Endothelial cell of umbilical vein (primary cell): ENCODE data around the gene H2BK1. TPM values are rescaled to one million over a fixed set of nuclear protein-coding genes. Genes with fewer than 3 reads are reported as not detected.

Experiments
- BruUV-seq: library from RNA; stranded (reverse); fragments of 400-500 nt; replicated peaks from 2 replicates; lab custom pipeline; 2021; lab: Mats Ljungman, UMichigan
- CTCF ChIA-PET: fragments of 300-600, 350-600 bp; sonication (Branson Sonifier 250); formaldehyde crosslinking; loops from one replicate; lab custom pipeline; 2021; ENCODE audit warnings: antibody characterized with exemption, inconsistent platforms; lab: Charles Lee
- POLR2A ChIA-PET: fragments of 300-600, 350-600 bp; sonication (Branson Sonifier 250); formaldehyde crosslinking; loops from one replicate; lab custom pipeline; 2021; ENCODE audit warnings: antibody characterized with exemption, inconsistent platforms; lab: Charles Lee
- DNase-seq: peaks from one replicate; pipeline ENCODE4 v3.0.0-alpha.2; 2011; ENCODE audit warnings: low read depth, low spot score
- FAIRE-seq: peaks from 2 replicates; lab custom pipeline; 2011; peaks lifted over from hg19 to GRCh38; lab: Jason Lieb, UNC
- H2AFZ ChIP-seq: 2 replicates; pipeline ENCODE4 v1.6.0; 2012; ENCODE audit warnings: low read depth, low read length, control low read depth, inconsistent platforms
- H3K27ac ChIP-seq: 2 replicates; pipeline ENCODE4 v1.5.1; 2011; ENCODE audit warnings: low read depth, mild to moderate bottlenecking, control low read depth, low read length, moderate library complexity; ENCODE audit not compliant: insufficient read depth
- H3K27me3 ChIP-seq, 2 experiments: 2 replicates each; pipeline versions ENCODE4 v1.6.0 to v1.6.1; 2011; ENCODE audit warnings: low read length in 2 of 2, mixed read lengths in 1 of 2; ENCODE audit not compliant: control insufficient read depth in 2 of 2, insufficient read depth in 2 of 2
- H3K36me3 ChIP-seq, 2 experiments: 2 replicates in 1 of 2; 3 replicates in 1 of 2; pipeline ENCODE4 v1.5.1; 2011; ENCODE audit warnings: low read length in 2 of 2, mild to moderate bottlenecking in 1 of 2, moderate library complexity in 1 of 2; ENCODE audit not compliant: control insufficient read depth in 2 of 2, insufficient read depth in 2 of 2; ENCODE audit errors: extremely low read depth in 1 of 2
- H3K4me1 ChIP-seq: 3 replicates; pipeline ENCODE4 v1.5.1; 2011; ENCODE audit warnings: mild to moderate bottlenecking, low read length; ENCODE audit not compliant: control insufficient read depth, insufficient read depth; ENCODE audit errors: extremely low read depth
- H3K4me2 ChIP-seq: 2 replicates; pipeline ENCODE4 v1.6.1; 2011; ENCODE audit warnings: low read length, control low read depth, mixed read lengths; ENCODE audit not compliant: insufficient read depth
- H3K4me3 ChIP-seq, 3 experiments: fragments of 200-600 bp in 1 of 3; sonication (generic), shearing (Covaris generic) in 1 of 3; replicated peaks in 1 of 3; 2 replicates each; pipeline ENCODE4 v1.5.1; 2011 to 2016; ENCODE audit warnings: control low read depth in 3 of 3, low read length in 3 of 3, mild to moderate bottlenecking in 2 of 3, inconsistent platforms in 1 of 3, low read depth in 1 of 3, moderate library complexity in 1 of 3; ENCODE audit not compliant: insufficient read depth in 1 of 3
- H3K79me2 ChIP-seq: 2 replicates; pipeline ENCODE4 v1.6.0; 2012; ENCODE audit warnings: low read length, inconsistent platforms; ENCODE audit not compliant: control insufficient read depth, insufficient read depth
- H3K9ac ChIP-seq: replicated peaks from 2 replicates; pipeline ENCODE3; 2011; ENCODE audit warnings: low read length, control low read depth; ENCODE audit not compliant: insufficient read depth; ENCODE audit errors: extremely low read depth
- H3K9me1 ChIP-seq: replicated peaks from 3 replicates; pipeline ENCODE4 v1.6.0; 2011; ENCODE audit warnings: mild to moderate bottlenecking, low read length; ENCODE audit not compliant: control insufficient read depth, insufficient read depth; ENCODE audit errors: extremely low read depth
- H3K9me3 ChIP-seq: replicated peaks from 2 replicates; pipeline ENCODE4 v1.5.1; 2012; ENCODE audit warnings: low read length, inconsistent platforms; ENCODE audit not compliant: control insufficient read depth, insufficient read depth
- H4K20me1 ChIP-seq: replicated peaks from 2 replicates; pipeline ENCODE3; 2011; ENCODE audit warnings: mild to moderate bottlenecking, low read length; ENCODE audit not compliant: control insufficient read depth, insufficient read depth; ENCODE audit errors: extremely low read depth
- EZH2 ChIP-seq: IDR thresholded peaks from 2 replicates; pipeline ENCODE4 v1.6.1; 2012; ENCODE audit warnings: borderline replicate concordance, low read depth, mild to moderate bottlenecking, moderate library complexity, low read length, inconsistent platforms; ENCODE audit not compliant: severe bottlenecking
- FOS ChIP-seq: IDR thresholded peaks from 2 replicates; pipeline ENCODE4 v1.6.1; 2011; ENCODE audit warnings: mild to moderate bottlenecking, low read length, moderate library complexity, borderline replicate concordance; ENCODE audit not compliant: insufficient read depth
- GATA2 ChIP-seq: IDR thresholded peaks from 2 replicates; pipeline ENCODE4 v1.7.0; 2011; ENCODE audit warnings: low read depth, mild to moderate bottlenecking, moderate library complexity, mixed read lengths, low read length; ENCODE audit not compliant: insufficient read length, insufficient read depth
- JUN ChIP-seq: IDR thresholded peaks from 2 replicates; pipeline ENCODE4 v1.6.1; 2011; ENCODE audit warnings: borderline replicate concordance, low read depth; ENCODE audit not compliant: insufficient read length, insufficient read depth
- MYC ChIP-seq: IDR thresholded peaks from one replicate; pipeline ENCODE4 v1.6.1; 2011; ENCODE audit warnings: mild to moderate bottlenecking, low read depth, low read length
- POLR2A ChIP-seq: IDR thresholded peaks from 2 replicates; pipeline ENCODE4 v1.6.1; 2012; ENCODE audit warnings: low read depth, mild to moderate bottlenecking, control low read depth, low read length
- POLR2AphosphoS5 ChIP-seq: IDR thresholded peaks from 2 replicates; pipeline ENCODE4 v1.6.1; 2012; ENCODE audit warnings: low read depth, mild to moderate bottlenecking, control low read depth, low read length, moderate library complexity; ENCODE audit not compliant: insufficient read depth
- dilution Hi-C: fragments of 300-500 bp; cut with MboI; formaldehyde crosslinking; loops from one replicate; pipeline ENCODE4 v1.15.0; 2019; ENCODE audit warnings: low sequenced_read_pairs; ENCODE audit not compliant: extremely low pct_ligation_motif_present
- intact Hi-C: fragments of 100-400 bp; cut with micrococcal nuclease; formaldehyde crosslinking; loops from one replicate; pipeline ENCODE4 v1.10.0; 2022
- polyA plus RNA-seq, 4 experiments: library from polyadenylated mRNA; depleted of rRNA in 3 of 4; stranded (reverse) in 3 of 4; unstranded in 1 of 4; fragments of >200 nt; gene quantifications; 2 replicates each; pipeline versions ENCODE4 v1.2.1 to v1.2.3, GENCODE V29; 2011 to 2012; ENCODE audit warnings: missing spikeins in 1 of 4
- total RNA-seq: library from RNA; stranded (reverse); gene quantifications from 2 replicates; pipeline ENCODE4 v1.2.3, GENCODE V29; 2021
- TF ChIP-seq, protein P1 (sequence below): IDR thresholded peaks from 2 replicates; pipeline ENCODE4 v1.6.1; 2011; ENCODE audit not compliant: insufficient read depth, insufficient read length
- TF ChIP-seq, protein P2 (sequence below), 2 donors: IDR thresholded peaks; 1 replicate in 1 of 2; 2 replicates in 1 of 2; pipeline ENCODE4 v1.5.1; 2011; ENCODE audit warnings: low read length in 2 of 2, mild to moderate bottlenecking in 2 of 2, moderate library complexity in 2 of 2, control low read depth in 1 of 2, inconsistent platforms in 1 of 2, low read depth in 1 of 2; ENCODE audit not compliant: insufficient read depth in 1 of 2; ENCODE audit errors: extremely low read depth in 1 of 2

Gene H2BK1
- total and polyA plus RNA-seq, 2 donors (not counting 3 experiments of a cell fraction or from before 2014, with no cell fraction given): not detected

DNA sequence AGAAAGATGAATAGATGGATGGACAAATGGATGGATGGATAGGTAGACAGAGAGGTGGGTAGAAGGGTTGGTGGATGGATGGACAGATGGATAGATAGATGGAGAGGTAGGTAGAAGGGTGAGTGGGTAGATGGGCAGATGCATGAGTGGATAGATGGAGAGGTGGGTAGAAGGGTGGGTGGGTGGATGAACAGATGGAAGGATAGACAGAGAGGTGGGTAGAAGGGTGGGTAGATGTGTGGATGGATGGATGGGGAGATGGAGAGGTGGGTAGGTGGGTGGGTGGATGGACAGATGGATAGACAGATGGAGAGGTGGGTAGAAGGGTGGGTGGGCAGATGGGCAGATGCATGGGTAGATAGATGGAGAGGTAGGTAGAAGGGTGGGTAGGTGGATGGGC, 12.4 kb downstream of the H2BK1 start:
- no peak overlapping the region for H2AFZ ChIP-seq
- peaks cover 12 to 14% of the 10 kb centered on the region in 2 experiments for H3K27me3 ChIP-seq
- H3K4me3 ChIP-seq: no peak overlapping the region
- H3K4me2 ChIP-seq: no peak overlapping the region
- intact Hi-C loops (no loop called here), dilution Hi-C loops (no loop called here)
- no peak for FAIRE-seq
- no peaks in the 10 kb centered on the region for H3K9me1 ChIP-seq
- no peaks in the 10 kb centered on the region for H3K36me3 ChIP-seq
- no peaks in the 10 kb centered on the region for H3K79me2 ChIP-seq
- H3K27ac ChIP-seq: no peak overlapping the region
- no peaks in the 10 kb centered on the region for H4K20me1 ChIP-seq
- H3K9ac ChIP-seq: no peak overlapping the region
- ChIA-PET CTCF (no interaction called here), POLR2A (no interaction called here)
- BruUV-seq: no TSS peak
- no peaks in the 10 kb centered on the region for H3K4me1 ChIP-seq
- TF ChIP-seq, protein P1, sequence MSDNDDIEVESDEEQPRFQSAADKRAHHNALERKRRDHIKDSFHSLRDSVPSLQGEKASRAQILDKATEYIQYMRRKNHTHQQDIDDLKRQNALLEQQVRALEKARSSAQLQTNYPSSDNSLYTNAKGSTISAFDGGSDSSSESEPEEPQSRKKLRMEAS: no peak
- TF ChIP-seq MYC (no peak), POLR2AphosphoS5 (no peak), JUN (no peak), POLR2A (no peak), GATA2 (no peak), EZH2 (no peak), FOS (no peak)
- TF ChIP-seq, protein P2, sequence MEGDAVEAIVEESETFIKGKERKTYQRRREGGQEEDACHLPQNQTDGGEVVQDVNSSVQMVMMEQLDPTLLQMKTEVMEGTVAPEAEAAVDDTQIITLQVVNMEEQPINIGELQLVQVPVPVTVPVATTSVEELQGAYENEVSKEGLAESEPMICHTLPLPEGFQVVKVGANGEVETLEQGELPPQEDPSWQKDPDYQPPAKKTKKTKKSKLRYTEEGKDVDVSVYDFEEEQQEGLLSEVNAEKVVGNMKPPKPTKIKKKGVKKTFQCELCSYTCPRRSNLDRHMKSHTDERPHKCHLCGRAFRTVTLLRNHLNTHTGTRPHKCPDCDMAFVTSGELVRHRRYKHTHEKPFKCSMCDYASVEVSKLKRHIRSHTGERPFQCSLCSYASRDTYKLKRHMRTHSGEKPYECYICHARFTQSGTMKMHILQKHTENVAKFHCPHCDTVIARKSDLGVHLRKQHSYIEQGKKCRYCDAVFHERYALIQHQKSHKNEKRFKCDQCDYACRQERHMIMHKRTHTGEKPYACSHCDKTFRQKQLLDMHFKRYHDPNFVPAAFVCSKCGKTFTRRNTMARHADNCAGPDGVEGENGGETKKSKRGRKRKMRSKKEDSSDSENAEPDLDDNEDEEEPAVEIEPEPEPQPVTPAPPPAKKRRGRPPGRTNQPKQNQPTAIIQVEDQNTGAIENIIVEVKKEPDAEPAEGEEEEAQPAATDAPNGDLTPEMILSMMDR (IDR thresholded peaks at IDR 0.05; ENCODE audit: extremely low read depth in 1 of 2, insufficient read depth in 1 of 2, low read depth in 1 of 2, low read length in 2 of 2): no peak
- no peaks in the 10 kb centered on the region for H3K9me3 ChIP-seq
- DNase-seq: no peak
